ENCODE data around the gene ASPM. TPM values are rescaled to one million over a fixed set of nuclear protein-coding genes. Genes with fewer than 3 reads are reported as not detected.

ASPM gene
- total RNA-seq, 2 donors from 2014 or later, result 0.81 to 2.1 TPM

- Histone ChIP-seq H3K36me3 (no peaks in the 10 kb centered on the region), H3K4me3 (no peak overlapping the region), H3K9me3 (no peaks in the 10 kb centered on the region), H3K27me3 (replicated peaks; ENCODE audit: insufficient read depth) (no peaks in the 10 kb centered on the region), H3K27ac (no peak overlapping the region), H3K4me1 (ENCODE audit: control insufficient read depth in 1 of 2, low read depth in 2 of 2) (no peaks in the 10 kb centered on the region)
- ATAC-seq (ENCODE audit: insufficient number of reproducible peaks, low FRiP score, low read depth) (no peak), DNase-seq (ENCODE audit: low spot score) (no peak)
- no peak for TF ChIP-seq CTCF (IDR thresholded peaks at IDR 0.05)
These were observed 79.0 kb downstream of the ASPM start for GRCh38 chr1:197067457-197067818.

- H3K4me3 ChIP-seq, result no peak within 1 kb of the TSS
- no peaks in the 10 kb centered on the region for H3K36me3 ChIP-seq
- no peaks in the 10 kb centered on the region for H3K9me3 ChIP-seq
- ATAC-seq (ENCODE audit: insufficient number of reproducible peaks, low FRiP score, low read depth), result no peak
- no peaks in the 10 kb centered on the region for H3K4me1 ChIP-seq (ENCODE audit: control insufficient read depth in 1 of 2, low read depth in 2 of 2)
- DNase-seq (ENCODE audit: low spot score), result no peak
- TF ChIP-seq CTCF (IDR thresholded peaks at IDR 0.05), result no peak
- H3K27ac ChIP-seq, result no peak within 1 kb of the TSS
- H3K27me3 ChIP-seq (replicated peaks; ENCODE audit: insufficient read depth), result no peaks in the 10 kb centered on the region
These were observed 79.6 kb downstream of the ASPM start, which contains the start of gene F13B for GRCh38 chr1:197066719-197067456. Gene F13B (minus strand): TSS chr1:197067260. CDS start chr1:197067223, 37 bp downstream.

DNA sequence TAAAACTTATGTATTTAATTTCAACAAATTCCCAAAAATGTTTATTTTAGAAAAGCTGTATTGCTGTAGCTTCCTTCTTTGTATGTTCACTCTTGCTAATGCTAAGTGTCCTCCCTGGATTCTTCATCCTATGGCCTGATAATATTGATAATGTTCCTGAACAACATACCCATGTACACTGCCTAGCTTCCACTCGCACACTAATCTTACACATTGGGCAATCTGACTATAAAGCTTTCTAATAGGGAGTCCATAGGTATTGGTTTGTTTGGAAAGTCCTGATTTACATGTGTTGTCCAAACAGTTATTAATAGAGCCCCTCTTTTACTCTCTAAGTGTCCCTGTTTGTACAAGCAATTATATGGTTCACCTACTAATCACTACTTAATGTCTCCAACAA is 80.2 kb downstream of the ASPM start:
- H3K4me1 ChIP-seq (ENCODE audit: control insufficient read depth in 1 of 2, low read depth in 2 of 2), result no peaks in the 10 kb centered on the region
- H3K27me3 ChIP-seq (replicated peaks; ENCODE audit: insufficient read depth), result no peaks in the 10 kb centered on the region
- ATAC-seq (ENCODE audit: insufficient number of reproducible peaks, low FRiP score, low read depth), result no peak
- DNase-seq (ENCODE audit: low spot score), result no peak
- TF ChIP-seq CTCF (IDR thresholded peaks at IDR 0.05), result no peak
- no peak overlapping the region for H3K27ac ChIP-seq
- H3K36me3 ChIP-seq, result no peaks in the 10 kb centered on the region
- H3K9me3 ChIP-seq, result no peaks in the 10 kb centered on the region
- no peak overlapping the region for H3K4me3 ChIP-seq

- Histone ChIP-seq H3K36me3 (no peaks in the 10 kb centered on the region), H3K4me3 (no peak overlapping the region), H3K27me3 (replicated peaks; ENCODE audit: insufficient read depth) (no peaks in the 10 kb centered on the region), H3K4me1 (ENCODE audit: control insufficient read depth in 1 of 2, low read depth in 2 of 2) (no peaks in the 10 kb centered on the region), H3K27ac (no peak overlapping the region), H3K9me3 (no peaks in the 10 kb centered on the region)
- no peak for TF ChIP-seq CTCF (IDR thresholded peaks at IDR 0.05)
- DNase-seq (ENCODE audit: low spot score) (no peak), ATAC-seq (ENCODE audit: insufficient number of reproducible peaks, low FRiP score, low read depth) (no peak)
These were observed 80.9 kb downstream of the ASPM start for GRCh38 chr1:197065559-197065958.

GRCh38 chr1:197063212-197063611 is 83.3 kb downstream of the ASPM start:
- no peak for ATAC-seq (ENCODE audit: insufficient number of reproducible peaks, low FRiP score, low read depth)
- DNase-seq (ENCODE audit: low spot score), result no peak
- Histone ChIP-seq H3K4me3 (no peak overlapping the region), H3K27me3 (replicated peaks; ENCODE audit: insufficient read depth) (no peaks in the 10 kb centered on the region), H3K36me3 (no peaks in the 10 kb centered on the region), H3K9me3 (no peaks in the 10 kb centered on the region), H3K27ac (no peak overlapping the region), H3K4me1 (ENCODE audit: control insufficient read depth in 1 of 2, low read depth in 2 of 2) (no peaks in the 10 kb centered on the region)
- no peak for TF ChIP-seq CTCF (IDR thresholded peaks at IDR 0.05)

Measured in thoracic aorta (tissue), 2 donors.